GM12878 (cell line): ENCODE measurements around the gene KMT2B. TPM values are rescaled to one million over a fixed set of nuclear protein-coding genes. Genes with fewer than 3 reads are reported as not detected.
A peak's percentile ranks its signal among the peaks of the same experiment; 100 is the strongest.

Experiments
- ATF7 ChIP-seq: fragments of 450-650 bp; IDR thresholded peaks from 2 replicates; pipeline ENCODE4 v1.6.1; 2016; ENCODE audit warnings: low read depth, mild to moderate bottlenecking
- BACH1 ChIP-seq: fragments of 450-650 bp; IDR thresholded peaks from 2 replicates; pipeline ENCODE4 v1.6.1; 2017; ENCODE audit warnings: mild to moderate bottlenecking, borderline replicate concordance
- BRCA1 ChIP-seq: IDR thresholded peaks from 2 replicates; pipeline ENCODE4 v1.6.1; 2011; ENCODE audit warnings: low read depth, low read length, improper control_type of control experiment
- CBFB ChIP-seq: IDR thresholded peaks from 2 replicates; pipeline ENCODE4 v1.6.1; 2016; ENCODE audit warnings: antibody characterized with exemption, low read depth
- CHD4 ChIP-seq: fragments of 200-600 bp; sonication (generic); IDR thresholded peaks from 2 replicates; pipeline ENCODE4 v1.6.1; 2016; ENCODE audit warnings: mild to moderate bottlenecking
- DPF2 ChIP-seq: fragments of 450-650 bp; IDR thresholded peaks from 2 replicates; pipeline ENCODE4 v1.6.1; 2017; ENCODE audit warnings: mild to moderate bottlenecking
- EGR1 ChIP-seq, 2 experiments: IDR thresholded peaks; 1 replicate in 1 of 2; 2 replicates in 1 of 2; pipeline ENCODE4 v1.6.1; 2011 to 2012; ENCODE audit warnings: low read depth in 2 of 2, low read length in 2 of 2, borderline replicate concordance in 1 of 2, mild to moderate bottlenecking in 1 of 2, moderate library complexity in 1 of 2
- GATAD2B ChIP-seq: fragments of 450-650 bp; conservative IDR thresholded peaks from 2 replicates; pipeline ENCODE4 v1.6.1; 2017; ENCODE audit warnings: low read depth, mild to moderate bottlenecking, moderate library complexity
- MEF2B ChIP-seq: fragments of 450-650 bp; IDR thresholded peaks from 2 replicates; pipeline ENCODE4 v1.6.1; 2018; ENCODE audit warnings: mild to moderate bottlenecking, moderate library complexity; ENCODE audit not compliant: partially characterized antibody, poor library complexity, severe bottlenecking
- NFIC ChIP-seq: IDR thresholded peaks from 2 replicates; pipeline ENCODE4 v1.6.1; 2012; ENCODE audit warnings: low read depth, mild to moderate bottlenecking, inconsistent platforms, low read length, moderate library complexity
- NRF1 ChIP-seq: conservative IDR thresholded peaks from 2 replicates; pipeline ENCODE4 v1.6.1; 2011; ENCODE audit warnings: mild to moderate bottlenecking, low read depth, low read length, improper control_type of control experiment
- PML ChIP-seq: IDR thresholded peaks from 2 replicates; pipeline ENCODE4 v1.6.1; 2012; ENCODE audit warnings: low read length, inconsistent platforms
- POLR2AphosphoS5 ChIP-seq: IDR thresholded peaks from 2 replicates; pipeline ENCODE4 v1.6.1; 2011; ENCODE audit warnings: mild to moderate bottlenecking, low read length, inconsistent platforms
- RAD51 ChIP-seq: fragments of 450-650 bp; IDR thresholded peaks from 2 replicates; pipeline ENCODE4 v1.6.1; 2016; ENCODE audit warnings: moderate library complexity, mild to moderate bottlenecking, inconsistent platforms
- STAT1 ChIP-seq: fragments of 450-650 bp; conservative IDR thresholded peaks from 2 replicates; pipeline ENCODE4 v1.6.1; 2014; ENCODE audit warnings: antibody characterized with exemption, mild to moderate bottlenecking
- TARDBP ChIP-seq: IDR thresholded peaks from 2 replicates; pipeline ENCODE4 v1.6.1; 2016; ENCODE audit warnings: borderline replicate concordance
- TBL1XR1 ChIP-seq: IDR thresholded peaks from 2 replicates; pipeline ENCODE4 v1.6.1; 2012; ENCODE audit warnings: low read depth, low read length, improper control_type of control experiment
- TCF7 ChIP-seq: IDR thresholded peaks from 2 replicates; pipeline ENCODE4 v1.6.1; 2014; ENCODE audit warnings: antibody characterized with exemption, borderline replicate concordance
- ZNF384 ChIP-seq: IDR thresholded peaks from 2 replicates; pipeline ENCODE4 v1.6.1; 2012; ENCODE audit warnings: low read depth, mild to moderate bottlenecking, low read length, improper control_type of control experiment, borderline replicate concordance
- polyA plus RNA-seq, 11 experiments: library from polyadenylated mRNA; depleted of rRNA in 4 of 11; unstranded in 6 of 11; stranded (reverse) in 5 of 11; fragments of >200 nt; fragmentation: Nextera tagmentation in 4 of 11; fragmentation: Illumina TruSeq in 1 of 11; extraction: Ambion mirVana in 4 of 11; extraction: Trizol in 1 of 11; gene quantifications; 1 replicate in 1 of 11; 2 replicates in 10 of 11; pipeline versions ENCODE4 v1.2.1 to v1.2.3, GENCODE V29; 2011 to 2016; ENCODE audit warnings: inconsistent platforms in 2 of 11, missing spikeins in 2 of 11, low read depth in 1 of 11
- total RNA-seq, 4 experiments: library from RNA; depleted of rRNA in 3 of 4; stranded (reverse); fragments of >200 nt in 3 of 4; fragmentation: Illumina TruSeq in 1 of 4; extraction: Trizol in 1 of 4; gene quantifications; 2 replicates each; pipeline versions ENCODE4 v1.2.1 to v1.2.3, GENCODE V29; 2013 to 2021
- TF ChIP-seq, protein P1 (sequence below): fragments of 450-650 bp; IDR thresholded peaks from 2 replicates; pipeline ENCODE4 v1.6.1; 2017; ENCODE audit warnings: mild to moderate bottlenecking, low read depth, inconsistent platforms; ENCODE audit not compliant: poor library complexity, severe bottlenecking
- TF ChIP-seq, protein P2 (sequence below): fragments of 450-650 bp; IDR thresholded peaks from 2 replicates; pipeline ENCODE4 v1.6.1; 2017; ENCODE audit warnings: antibody characterized with exemption, mild to moderate bottlenecking, moderate library complexity
- TF ChIP-seq, protein P3 (sequence below): fragments of 450-650 bp; conservative IDR thresholded peaks from 2 replicates; pipeline ENCODE4 v1.6.1; 2017; ENCODE audit warnings: mild to moderate bottlenecking, moderate library complexity
- TF ChIP-seq, protein P4 (sequence below): fragments of 450-650 bp; IDR thresholded peaks from 2 replicates; pipeline ENCODE4 v1.6.1; 2014; ENCODE audit warnings: mild to moderate bottlenecking
- TF ChIP-seq, protein P5 (sequence below): fragments of 450-650 bp; IDR thresholded peaks from 2 replicates; pipeline ENCODE4 v1.6.1; 2016; ENCODE audit warnings: mild to moderate bottlenecking

KMT2B gene
- total and polyA plus RNA-seq, 10 of the 15 experiments (the other 5 are each of a cell fraction or from before 2014, with no cell fraction given), result 0.71 to 35.6 (median 6.0) TPM

DNA sequence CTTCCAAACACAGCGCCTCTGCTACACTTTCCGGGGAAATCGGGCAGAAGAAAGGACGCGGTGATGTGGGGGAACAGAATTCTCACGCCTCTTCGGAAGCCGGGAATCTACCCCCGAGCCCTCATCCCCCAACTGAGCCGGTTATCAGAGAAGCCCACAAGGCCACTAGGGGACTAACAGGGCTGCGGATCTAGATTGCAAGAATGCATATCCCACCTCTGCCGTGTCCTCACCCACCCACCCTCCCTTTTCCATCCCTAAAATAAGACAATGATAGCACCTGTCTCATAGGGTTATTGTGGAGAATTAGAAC is 23.4 kb downstream of the KMT2B start (continued):
- TF ChIP-seq, protein P1, sequence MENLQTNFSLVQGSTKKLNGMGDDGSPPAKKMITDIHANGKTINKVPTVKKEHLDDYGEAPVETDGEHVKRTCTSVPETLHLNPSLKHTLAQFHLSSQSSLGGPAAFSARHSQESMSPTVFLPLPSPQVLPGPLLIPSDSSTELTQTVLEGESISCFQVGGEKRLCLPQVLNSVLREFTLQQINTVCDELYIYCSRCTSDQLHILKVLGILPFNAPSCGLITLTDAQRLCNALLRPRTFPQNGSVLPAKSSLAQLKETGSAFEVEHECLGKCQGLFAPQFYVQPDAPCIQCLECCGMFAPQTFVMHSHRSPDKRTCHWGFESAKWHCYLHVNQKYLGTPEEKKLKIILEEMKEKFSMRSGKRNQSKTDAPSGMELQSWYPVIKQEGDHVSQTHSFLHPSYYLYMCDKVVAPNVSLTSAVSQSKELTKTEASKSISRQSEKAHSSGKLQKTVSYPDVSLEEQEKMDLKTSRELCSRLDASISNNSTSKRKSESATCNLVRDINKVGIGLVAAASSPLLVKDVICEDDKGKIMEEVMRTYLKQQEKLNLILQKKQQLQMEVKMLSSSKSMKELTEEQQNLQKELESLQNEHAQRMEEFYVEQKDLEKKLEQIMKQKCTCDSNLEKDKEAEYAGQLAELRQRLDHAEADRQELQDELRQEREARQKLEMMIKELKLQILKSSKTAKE, result no peak
- TF ChIP-seq ATF7, result no peak
- no peak for TF ChIP-seq BRCA1
- TF ChIP-seq, protein P2, sequence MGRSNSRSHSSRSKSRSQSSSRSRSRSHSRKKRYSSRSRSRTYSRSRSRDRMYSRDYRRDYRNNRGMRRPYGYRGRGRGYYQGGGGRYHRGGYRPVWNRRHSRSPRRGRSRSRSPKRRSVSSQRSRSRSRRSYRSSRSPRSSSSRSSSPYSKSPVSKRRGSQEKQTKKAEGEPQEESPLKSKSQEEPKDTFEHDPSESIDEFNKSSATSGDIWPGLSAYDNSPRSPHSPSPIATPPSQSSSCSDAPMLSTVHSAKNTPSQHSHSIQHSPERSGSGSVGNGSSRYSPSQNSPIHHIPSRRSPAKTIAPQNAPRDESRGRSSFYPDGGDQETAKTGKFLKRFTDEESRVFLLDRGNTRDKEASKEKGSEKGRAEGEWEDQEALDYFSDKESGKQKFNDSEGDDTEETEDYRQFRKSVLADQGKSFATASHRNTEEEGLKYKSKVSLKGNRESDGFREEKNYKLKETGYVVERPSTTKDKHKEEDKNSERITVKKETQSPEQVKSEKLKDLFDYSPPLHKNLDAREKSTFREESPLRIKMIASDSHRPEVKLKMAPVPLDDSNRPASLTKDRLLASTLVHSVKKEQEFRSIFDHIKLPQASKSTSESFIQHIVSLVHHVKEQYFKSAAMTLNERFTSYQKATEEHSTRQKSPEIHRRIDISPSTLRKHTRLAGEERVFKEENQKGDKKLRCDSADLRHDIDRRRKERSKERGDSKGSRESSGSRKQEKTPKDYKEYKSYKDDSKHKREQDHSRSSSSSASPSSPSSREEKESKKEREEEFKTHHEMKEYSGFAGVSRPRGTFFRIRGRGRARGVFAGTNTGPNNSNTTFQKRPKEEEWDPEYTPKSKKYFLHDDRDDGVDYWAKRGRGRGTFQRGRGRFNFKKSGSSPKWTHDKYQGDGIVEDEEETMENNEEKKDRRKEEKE, result no peak
- no peak for TF ChIP-seq MEF2B
- TF ChIP-seq GATAD2B, result 0 out of 2 replicates have a peak, but pooled peaks have one; percentile 29
- no peak for TF ChIP-seq PML
- TF ChIP-seq CBFB, result no peak
- TF ChIP-seq NRF1, result no peak
- no peak for TF ChIP-seq STAT1
- no peak for TF ChIP-seq TBL1XR1
- no peak for TF ChIP-seq POLR2AphosphoS5
- TF ChIP-seq ZNF384, result no peak
- TF ChIP-seq CHD4, result no peak
- TF ChIP-seq BACH1, result no peak
- TF ChIP-seq EGR1 (IDR thresholded peaks at IDR 0.05; ENCODE audit: borderline replicate concordance in 1 of 2, low read depth in 2 of 2, low read length in 2 of 2), result no peak
- no peak for TF ChIP-seq RAD51
- no peak for TF ChIP-seq NFIC
- TF ChIP-seq, protein P3, sequence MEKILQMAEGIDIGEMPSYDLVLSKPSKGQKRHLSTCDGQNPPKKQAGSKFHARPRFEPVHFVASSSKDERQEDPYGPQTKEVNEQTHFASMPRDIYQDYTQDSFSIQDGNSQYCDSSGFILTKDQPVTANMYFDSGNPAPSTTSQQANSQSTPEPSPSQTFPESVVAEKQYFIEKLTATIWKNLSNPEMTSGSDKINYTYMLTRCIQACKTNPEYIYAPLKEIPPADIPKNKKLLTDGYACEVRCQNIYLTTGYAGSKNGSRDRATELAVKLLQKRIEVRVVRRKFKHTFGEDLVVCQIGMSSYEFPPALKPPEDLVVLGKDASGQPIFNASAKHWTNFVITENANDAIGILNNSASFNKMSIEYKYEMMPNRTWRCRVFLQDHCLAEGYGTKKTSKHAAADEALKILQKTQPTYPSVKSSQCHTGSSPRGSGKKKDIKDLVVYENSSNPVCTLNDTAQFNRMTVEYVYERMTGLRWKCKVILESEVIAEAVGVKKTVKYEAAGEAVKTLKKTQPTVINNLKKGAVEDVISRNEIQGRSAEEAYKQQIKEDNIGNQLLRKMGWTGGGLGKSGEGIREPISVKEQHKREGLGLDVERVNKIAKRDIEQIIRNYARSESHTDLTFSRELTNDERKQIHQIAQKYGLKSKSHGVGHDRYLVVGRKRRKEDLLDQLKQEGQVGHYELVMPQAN, result peak; percentile 65; the same call in 1 of the 2 replicates
- TF ChIP-seq, protein P4, sequence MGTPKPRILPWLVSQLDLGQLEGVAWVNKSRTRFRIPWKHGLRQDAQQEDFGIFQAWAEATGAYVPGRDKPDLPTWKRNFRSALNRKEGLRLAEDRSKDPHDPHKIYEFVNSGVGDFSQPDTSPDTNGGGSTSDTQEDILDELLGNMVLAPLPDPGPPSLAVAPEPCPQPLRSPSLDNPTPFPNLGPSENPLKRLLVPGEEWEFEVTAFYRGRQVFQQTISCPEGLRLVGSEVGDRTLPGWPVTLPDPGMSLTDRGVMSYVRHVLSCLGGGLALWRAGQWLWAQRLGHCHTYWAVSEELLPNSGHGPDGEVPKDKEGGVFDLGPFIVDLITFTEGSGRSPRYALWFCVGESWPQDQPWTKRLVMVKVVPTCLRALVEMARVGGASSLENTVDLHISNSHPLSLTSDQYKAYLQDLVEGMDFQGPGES, result no peak
- no peak; the same call in 1 of the 2 replicates for TF ChIP-seq DPF2
- TF ChIP-seq, protein P5, sequence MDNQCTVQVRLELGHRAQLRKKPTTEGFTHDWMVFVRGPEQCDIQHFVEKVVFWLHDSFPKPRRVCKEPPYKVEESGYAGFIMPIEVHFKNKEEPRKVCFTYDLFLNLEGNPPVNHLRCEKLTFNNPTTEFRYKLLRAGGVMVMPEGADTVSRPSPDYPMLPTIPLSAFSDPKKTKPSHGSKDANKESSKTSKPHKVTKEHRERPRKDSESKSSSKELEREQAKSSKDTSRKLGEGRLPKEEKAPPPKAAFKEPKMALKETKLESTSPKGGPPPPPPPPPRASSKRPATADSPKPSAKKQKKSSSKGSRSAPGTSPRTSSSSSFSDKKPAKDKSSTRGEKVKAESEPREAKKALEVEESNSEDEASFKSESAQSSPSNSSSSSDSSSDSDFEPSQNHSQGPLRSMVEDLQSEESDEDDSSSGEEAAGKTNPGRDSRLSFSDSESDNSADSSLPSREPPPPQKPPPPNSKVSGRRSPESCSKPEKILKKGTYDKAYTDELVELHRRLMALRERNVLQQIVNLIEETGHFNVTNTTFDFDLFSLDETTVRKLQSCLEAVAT, result 0 out of 2 replicates have a peak, but pooled peaks have one; percentile 61
- TF ChIP-seq TARDBP, result no peak
- TF ChIP-seq TCF7, result no peak
